Lung microvascular endothelial cell (primary cell): ENCODE data around the gene RAB5IF. TPM values are rescaled to one million over a fixed set of nuclear protein-coding genes. Genes with fewer than 3 reads are reported as not detected.
A peak's percentile ranks its signal among the peaks of the same experiment; 100 is the strongest.
"Not testable (repeated sequence)": the region's sequence is repeated elsewhere in the genome, so short reads cannot be mapped to it uniquely, and the experiment has no call there.

ENCODE experiments used
- DNase-seq, 2 donors: peaks; one replicate each; pipeline versions ENCODE4 v3.0.0 to v3.0.0-alpha.2; 2010; ENCODE audit warnings: low read depth in 2 of 2
- total RNA-seq: library from RNA; depleted of rRNA; stranded (reverse); fragments of >200 nt; gene quantifications from 2 replicates; pipeline ENCODE4 v1.2.1, GENCODE V29; 2014

The RAB5IF gene, protein sequence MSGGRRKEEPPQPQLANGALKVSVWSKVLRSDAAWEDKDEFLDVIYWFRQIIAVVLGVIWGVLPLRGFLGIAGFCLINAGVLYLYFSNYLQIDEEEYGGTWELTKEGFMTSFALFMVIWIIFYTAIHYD
- total RNA-seq, result 73.2 and 77.0 TPM in 2 replicates

DNA sequence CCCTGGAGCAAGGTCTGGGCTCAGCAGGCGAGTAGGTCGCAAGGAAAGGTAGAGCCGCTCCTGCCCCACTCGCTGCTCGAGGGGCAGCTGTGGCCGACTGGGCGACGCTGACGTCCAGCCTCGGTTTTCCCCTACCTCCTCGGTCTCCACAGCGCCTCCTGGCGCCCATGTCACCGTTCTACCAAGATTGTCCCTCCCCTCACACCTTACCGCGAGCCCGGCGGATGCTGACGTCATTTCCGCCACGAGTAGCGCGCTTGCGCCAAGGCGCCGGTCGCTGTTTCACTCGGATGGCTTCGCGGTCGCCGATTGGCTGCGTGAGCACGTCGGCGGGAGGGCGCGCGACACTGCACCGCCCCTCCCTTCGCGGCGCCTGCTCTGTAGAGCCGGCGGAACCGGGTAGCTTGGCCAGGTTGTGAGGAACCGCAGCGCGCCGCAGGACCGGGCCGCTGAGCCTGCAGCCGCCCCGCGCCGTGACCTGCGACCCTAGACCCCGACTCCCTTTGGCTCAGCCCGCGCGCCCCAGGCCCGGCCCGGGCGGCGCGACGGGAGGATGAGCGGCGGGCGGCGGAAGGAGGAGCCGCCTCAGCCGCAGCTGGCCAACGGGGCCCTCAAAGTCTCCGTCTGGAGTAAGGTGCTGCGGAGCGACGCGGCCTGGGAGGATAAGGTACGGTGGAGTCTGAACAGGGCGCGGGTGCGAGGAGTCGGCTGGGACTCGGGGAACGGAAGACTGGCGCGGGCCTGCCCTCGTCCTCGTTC lies at the start of gene RAB5IF:
RAB5IF (plus strand) TSS at position 381 of the 759 bp plus-strand sequence; CDS start at position 554, 173 bp downstream.
- DNase-seq, result peak; percentile 99 to 100

DNA sequence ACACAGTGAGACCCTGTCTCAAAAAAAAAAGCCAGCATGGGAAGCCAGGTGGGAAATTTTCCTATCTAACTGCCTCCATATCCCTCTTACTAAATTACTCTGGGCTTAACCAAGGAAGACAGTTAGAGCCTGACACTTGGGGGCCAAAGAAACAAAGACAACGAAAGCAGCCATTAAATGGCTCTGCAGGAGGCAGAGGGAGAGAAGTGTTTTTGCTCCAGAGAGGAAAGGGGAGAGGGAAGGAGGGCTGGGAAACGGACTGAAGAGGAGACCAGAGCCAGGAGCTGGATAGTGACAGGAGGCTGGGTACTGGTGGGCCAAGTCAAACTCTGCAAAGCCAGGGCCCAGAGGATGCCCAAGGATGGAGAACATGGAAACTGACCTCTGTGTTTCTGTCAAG lies 42.9 kb upstream of the RAB5IF start:
- DNase-seq, result no peak

DNA sequence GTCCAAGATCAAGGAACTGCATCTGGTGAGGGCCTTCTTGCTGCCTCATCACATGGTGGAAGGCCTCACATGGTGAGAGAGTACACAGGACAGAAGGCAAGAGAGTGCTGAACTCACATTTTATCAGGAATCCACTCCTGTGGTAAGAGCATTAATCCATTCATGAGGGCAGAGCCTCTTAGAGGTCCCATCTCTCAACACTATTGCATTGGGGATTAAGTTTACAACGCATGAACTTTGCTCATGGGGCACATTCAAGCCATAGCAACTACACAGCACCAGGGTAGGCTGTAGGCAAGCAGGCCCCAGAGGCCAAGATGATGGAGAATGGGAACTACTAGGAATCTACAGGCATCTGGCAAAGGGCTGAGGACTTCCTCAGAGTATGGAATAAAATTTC lies 42.2 kb upstream of the RAB5IF start:
- DNase-seq, result no peak

DNA sequence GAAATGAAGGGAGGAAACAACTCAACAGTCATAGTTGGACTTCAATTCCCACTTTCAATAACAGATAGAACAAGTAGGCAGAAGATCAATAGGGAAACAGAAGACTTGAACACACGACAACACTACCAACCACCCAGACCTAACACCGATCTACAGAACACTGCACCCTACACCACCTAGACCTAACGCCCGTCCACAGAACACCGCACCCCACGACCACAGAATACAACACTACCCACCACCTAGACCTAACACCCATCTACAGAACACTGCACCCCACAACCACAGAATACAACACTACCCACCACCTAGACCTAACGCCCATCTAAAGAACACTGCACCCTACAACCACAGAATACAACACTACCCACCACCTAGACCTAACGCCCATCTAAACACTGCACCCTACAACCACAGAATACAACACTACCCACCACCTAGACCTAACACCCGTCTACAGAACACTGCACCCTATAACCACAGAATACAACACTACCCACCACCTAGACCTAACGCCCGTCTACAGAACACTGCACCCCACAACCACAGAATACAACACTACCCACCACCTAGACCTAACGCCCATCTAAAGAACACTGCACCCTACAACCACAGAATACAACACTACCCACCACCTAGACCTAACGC lies 41.4 kb upstream of the RAB5IF start:
- not testable (repeated sequence) for DNase-seq

DNA sequence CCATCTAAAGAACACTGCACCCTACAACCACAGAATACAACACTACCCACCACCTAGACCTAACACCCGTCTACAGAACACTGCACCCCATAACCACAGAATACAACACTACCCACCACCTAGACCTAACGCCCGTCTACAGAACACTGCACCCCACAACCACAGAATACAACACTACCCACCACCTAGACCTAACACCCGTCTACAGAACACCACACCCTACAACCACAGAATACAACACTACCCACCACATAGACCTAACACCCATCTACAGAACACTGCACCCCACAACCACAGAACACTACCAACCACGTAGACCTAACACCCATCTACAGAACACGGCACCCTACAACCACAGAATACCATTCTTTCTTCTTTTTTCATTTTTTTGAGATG lies 40.9 kb upstream of the RAB5IF start:
- DNase-seq, result not testable (repeated sequence)

DNA sequence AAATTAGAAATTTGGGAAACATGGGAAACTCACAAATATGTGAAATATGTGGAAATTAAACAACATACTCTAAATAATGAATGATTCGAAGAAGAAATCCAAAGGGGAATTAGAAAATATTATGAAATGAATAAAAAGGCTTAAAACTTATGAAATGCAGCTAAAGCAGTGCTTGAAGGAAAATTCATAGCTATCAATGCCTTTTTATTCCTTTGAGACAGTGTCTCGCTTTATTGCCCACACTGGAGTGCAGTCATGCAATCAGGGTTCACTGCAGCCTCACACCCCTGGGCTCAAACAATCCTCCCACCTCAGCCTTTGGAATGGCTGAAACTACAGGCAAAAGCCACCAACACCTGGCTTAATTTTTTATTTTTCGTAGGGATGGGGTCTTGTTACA lies 40.1 kb upstream of the RAB5IF start:
- no peak for DNase-seq

DNA sequence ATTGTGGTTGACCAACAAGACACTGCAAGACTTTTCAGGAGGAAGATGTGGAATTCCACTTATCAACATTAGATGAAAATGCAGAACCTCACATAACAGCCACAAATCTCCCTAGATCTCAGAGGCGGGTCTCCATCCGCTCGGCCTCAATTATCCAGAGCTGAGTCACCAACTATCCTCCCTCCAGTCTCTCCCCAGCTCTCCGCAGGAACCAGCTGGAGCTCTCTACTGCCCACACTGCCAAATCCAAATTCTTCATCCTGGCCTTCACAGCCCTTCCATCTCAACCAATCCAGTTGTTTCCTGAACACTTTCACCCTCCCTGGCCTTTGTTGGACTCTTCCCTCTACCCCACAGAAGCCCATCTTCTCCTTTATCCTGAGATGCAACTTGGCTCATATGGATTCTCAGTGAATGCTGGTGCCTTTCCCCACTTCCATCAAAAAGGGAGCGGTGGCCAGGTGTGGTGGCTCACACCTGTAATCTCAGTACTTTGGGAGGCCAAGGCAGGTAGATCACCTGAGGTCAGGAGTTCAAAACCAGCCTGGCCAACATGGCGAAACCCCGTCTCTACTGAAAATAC lies 35.6 kb upstream of the RAB5IF start:
- DNase-seq, result peak in 1 of 2 donors; percentile 46

DNA sequence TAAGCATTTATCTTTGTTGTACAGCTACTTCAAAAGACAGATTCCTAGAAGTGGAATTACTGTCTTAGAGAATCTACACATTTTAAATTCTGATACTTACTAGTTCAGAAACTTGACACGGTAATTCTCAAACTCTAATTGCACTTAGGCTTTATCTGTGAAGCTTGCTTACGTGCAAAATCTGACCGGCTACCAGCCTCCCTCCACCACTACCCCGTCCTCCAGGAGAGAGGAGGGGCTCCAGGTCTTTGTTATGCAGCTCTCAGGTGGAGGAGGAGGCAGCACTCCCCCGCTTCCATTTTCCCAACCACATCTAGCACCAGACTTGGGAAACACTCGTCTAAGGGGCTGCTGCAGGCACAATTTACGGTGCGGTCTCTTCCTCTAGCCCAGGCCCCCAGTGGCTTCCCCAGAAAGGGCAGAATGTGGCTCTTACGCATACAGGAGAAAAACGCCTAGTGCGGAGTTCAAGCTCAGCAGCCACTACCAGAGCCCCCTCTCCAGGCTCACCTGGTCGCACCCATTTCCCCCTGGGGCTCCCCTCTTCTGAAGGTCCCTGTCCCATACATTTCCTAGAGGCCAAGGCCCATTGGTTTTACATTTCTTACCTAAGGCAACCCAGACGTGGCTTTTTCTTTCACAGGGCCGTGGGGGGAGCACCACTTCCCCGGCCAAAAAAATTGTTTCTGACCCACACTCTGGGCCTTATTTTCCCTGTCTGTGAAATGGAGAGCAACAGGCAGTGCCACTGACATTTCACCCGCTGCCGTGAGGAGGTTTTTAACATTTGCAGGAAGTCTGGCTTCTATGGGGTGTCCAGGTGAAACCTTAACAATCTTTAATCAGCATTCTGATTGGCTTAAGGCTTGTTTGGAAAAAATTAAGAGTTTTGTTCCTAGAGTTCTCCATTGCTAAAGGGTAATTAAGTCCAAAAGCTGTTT lies 33.7 kb upstream of the RAB5IF start:
- DNase-seq, result no peak

DNA sequence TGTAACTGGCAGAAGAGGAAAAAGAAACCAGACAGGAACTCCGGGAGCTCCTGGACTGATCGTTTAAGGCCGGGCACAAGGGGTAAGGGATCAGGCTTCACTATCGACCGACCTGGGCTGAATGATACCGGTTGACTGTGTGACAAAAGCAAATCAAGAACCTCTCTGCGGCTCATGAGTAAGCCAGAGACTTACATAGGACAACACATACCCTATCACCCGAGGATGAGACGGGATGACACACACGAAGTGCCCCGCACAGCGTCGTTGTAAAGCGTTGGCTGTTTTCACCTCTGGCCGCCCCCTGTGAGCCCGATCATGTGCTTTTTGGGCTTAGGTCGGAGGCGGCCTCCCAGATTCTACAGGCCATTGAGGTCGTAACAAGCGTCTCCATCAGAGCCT lies 32.9 kb upstream of the RAB5IF start:
- DNase-seq, result peak; percentile 12 to 20

DNA sequence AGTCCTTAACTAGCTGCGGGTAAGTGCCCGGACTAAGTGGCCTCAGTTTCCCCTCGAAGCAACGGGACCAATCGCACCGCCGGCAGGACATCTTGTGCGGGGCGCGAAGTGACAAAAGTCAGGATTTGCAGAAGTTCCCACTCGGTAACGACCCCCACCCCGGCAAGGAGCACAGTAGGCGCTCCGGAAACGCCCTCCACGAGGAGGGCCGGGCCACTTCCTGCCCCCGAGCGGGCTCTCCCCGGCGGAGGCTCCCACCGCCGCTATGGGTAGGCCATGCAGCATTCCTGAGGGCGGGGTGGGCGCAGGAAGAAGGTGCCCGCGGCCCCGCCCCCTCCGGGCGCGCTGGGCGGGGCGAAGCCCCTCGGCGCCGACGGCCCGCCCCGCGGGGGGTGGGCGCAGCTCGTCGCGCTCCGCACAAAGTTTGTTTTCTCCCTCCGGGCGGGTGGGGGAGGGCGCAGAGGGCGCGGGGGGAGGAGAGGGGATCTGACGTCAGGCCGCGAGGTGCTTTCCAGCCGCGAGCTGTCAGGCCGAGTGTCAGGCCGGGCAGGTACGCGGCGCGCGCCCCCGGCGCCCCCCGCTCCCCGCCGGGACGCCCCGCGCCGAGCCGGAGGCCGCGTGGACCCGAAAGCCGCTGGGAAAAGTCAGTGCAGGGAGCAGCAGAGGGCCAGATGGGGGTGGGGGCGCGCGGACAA lies 32.3 kb upstream of the RAB5IF start, which contains the start of gene TGIF2:
TGIF2 (plus strand) TSS at position 495 of the 695 bp plus-strand sequence. CDS start 5,178 bp downstream, outside the sequence.
- DNase-seq, result peak; percentile 62 to 93

DNA sequence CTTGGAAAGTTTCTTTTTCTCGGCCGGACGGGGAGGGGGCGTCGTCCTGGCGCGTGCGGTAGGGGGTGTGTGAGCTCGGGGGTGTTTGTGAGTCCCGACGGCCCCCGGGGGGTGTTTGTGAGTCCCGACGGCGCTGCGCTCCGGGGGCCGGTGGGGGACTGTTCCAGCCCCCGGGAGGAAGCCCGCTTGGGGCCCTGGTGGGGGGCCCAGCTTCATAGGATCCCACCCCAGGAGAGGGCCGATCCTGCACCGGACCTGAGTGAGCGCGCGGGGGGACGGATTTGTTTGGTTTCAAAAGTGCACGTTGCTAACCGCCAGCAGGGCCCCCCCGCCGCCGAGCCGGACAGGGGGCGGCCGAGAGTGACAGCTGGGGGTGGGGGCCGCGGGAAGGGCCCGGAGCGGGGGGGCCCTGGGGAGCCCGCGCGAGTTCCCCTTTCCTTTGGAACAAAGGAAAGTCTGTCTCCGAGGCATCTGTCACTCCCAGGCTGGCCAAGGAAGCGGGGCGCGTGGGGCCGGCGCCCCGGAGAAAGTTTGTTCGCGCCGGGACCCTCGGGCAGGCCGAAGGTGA lies 31.7 kb upstream of the RAB5IF start:
- peak; percentile 19 to 57 for DNase-seq

DNA sequence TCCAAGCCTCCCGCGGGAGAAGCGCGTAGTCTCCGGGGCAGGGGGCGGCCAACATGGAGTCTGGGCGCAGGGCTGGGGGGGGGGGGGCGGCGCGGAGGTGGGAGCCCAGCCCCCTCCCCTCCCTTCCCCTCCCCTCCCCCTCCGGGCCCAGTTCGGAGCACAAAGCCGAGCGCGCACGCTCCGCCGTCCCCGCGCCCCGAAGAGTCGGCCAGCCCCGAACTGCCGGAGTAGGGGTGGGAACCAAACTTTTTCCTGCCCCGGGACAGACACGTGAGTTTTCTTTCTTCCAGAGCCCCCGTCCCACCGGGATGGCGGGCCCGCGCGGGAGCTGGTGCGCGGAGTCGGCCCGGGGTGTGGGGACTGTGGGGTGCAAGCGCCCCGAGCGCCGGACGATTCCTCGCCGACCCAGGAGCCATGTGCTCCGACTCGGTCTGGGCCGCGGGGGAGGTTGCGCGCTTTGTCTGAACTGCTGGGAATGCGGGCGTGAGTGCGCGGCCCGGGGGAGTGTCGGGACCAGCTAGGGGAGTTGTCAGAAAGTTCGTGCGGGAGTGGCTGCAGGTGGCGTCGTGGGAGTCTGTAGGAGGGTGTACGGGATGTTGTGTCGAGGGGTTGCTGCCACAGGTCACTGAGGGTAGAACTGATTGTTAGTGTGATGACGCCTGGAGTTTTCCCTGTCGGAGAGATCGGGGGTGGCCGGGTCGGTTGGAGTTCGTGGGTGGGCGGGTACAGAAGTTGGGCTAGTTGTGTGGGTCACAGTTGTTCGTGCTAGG lies 31.0 kb upstream of the RAB5IF start:
- peak; percentile 40 to 69 for DNase-seq

DNA sequence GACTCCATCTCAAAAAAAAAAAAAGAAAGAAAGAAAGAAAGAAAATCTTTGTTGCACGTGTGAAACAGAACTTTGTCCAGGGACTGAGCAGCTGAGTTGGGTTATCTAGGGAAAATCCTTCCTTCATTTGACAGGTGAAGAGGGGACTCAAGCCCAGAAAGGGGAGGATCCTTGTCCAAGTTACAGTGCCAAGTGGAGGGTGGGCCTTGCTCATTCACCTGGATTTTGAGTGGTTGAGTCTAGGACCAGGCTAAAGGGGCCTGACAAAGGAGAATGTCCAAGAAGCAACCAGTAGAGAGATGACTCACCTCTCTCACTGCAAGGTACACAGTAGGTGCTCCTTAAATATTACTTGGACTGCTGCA lies 29.5 kb upstream of the RAB5IF start:
- DNase-seq, result no peak

DNA sequence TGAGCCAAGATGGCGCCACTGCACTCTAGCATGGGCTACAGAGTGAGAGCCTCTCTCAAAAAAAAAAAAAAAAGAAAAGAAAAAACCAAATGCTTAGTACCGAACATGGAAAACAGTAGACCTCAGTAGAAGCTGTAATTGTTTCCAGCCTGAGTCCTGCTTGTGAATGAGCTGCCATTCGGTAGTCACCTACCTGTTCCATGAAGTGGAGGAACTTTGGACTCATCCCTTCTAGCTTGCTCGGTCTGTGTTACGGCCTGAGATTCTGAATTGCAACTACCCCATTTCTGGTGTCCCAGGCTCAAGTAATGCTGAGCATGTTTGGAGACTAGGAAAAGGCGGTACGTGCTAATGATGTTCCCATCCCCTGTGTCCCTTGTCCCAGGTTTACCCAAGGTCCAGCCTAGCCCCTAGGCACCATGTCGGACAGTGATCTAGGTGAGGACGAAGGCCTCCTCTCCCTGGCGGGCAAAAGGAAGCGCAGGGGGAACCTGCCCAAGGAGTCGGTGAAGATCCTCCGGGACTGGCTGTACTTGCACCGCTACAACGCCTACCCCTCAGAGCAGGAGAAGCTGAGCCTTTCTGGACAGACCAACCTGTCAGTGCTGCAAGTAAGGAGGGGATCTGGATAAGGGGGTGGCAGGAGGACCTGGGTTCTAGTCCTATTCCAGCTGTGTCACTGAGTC lies 27.1 kb upstream of the RAB5IF start:
- no peak for DNase-seq

DNA sequence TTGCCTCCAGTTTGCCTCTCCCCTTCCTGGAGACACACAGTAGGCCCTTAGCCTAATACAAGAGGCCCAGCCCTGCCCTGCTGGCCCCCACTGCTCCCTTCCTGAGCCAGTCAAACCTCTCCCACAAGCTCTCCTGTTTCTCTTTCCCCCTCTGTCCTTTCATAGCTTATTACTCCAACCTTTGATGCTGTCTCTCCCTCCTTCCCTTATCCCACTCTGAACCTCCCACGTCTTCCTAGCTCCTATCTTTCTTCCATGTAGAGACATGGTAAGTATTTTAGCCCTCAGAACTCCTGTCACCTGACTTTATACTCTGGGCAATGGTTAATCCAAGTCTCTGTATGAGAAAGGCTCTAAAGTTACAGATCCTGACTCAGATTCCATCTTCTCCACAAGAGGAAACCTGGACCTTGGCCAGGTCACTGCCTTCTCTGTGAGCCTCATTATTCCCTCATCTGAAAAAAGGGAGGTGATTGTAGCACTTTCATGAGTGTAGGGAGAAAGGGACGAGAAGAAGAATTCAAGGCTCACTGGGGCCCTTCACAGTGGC lies 25.5 kb upstream of the RAB5IF start:
- peak in 1 of 2 donors; percentile 38 for DNase-seq

DNA sequence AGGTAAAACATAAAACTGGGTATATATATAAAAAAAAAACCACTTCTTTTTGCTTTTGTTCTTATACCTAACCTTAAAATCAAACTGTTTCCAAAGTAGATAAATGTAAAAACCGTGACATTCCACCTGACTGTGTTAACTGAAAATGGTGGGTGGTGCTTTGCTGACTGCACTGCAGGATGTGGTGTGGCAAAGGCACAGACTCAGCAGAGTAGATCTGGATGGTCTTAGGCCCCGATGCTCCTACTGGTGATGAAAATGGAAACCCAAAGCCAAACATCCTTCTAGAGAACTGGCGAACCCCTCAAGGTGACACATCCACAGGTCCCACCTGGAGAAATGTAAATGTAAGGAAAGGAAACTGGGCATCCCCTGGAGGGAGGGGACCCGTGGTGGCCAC lies 23.3 kb upstream of the RAB5IF start:
- no peak for DNase-seq

DNA sequence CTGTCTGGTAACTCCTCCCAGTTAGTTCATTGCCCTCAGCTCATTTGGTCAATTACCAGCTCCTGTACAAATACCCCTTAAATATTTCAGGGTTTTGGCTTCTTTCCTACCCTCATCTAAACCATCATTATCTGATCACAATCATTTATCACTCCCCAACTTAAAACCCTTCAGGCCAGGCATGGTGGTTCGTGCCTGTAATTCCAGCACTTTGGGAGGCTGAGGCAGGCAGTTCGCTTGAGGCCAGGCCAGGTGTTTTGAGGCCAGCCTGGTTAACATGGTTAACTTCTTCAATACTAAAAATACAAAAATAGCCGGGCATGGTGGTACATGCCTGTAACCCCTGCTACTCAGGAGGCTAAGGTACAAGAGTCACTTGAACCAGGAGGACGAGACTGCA lies 22.8 kb upstream of the RAB5IF start:
- DNase-seq, result no peak

DNA sequence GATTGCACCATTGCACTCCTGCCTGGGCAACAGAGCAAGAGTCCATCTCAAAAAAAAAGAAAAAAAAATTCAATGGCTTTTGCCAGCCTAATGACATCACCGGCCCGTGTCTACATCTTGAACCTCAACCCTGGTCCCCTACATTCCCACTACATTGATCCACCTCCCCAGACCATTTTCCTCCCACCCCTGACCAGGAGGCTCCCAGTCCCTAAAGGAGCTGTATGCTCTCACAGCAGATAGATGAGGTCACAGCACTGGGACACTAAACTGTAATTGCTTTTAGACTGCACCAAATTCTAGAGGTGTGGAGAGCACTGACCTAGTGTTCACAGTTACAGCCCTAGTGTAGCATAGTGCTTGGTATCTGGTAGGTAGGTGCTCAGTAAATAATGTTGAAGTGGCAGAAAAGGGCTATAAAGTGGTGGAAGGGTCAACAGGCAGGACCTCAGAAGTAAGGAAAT lies 21.5 kb upstream of the RAB5IF start:
- DNase-seq, result no peak
